Skeletal muscle satellite cell (primary cell): ENCODE measurements around the gene ASPHD1.
"Not testable (repeated sequence)": the region's sequence is repeated elsewhere in the genome, so short reads cannot be mapped to it uniquely, and the experiment has no call there.

Experiments used
- H3K27me3 ChIP-seq: 2 replicates; pipeline ENCODE4 v1.7.0; 2013; ENCODE audit warnings: low read length; ENCODE audit not compliant: control insufficient read depth, insufficient read depth
- H3K36me3 ChIP-seq: 2 replicates; pipeline ENCODE4 v1.7.0; 2013; ENCODE audit warnings: mild to moderate bottlenecking, control low read depth, low read length; ENCODE audit not compliant: insufficient read depth
- H3K4me1 ChIP-seq: 2 replicates; pipeline ENCODE4 v1.7.0; 2013; ENCODE audit warnings: low read length; ENCODE audit not compliant: control insufficient read depth, insufficient read depth
- H3K4me2 ChIP-seq: 2 replicates; pipeline ENCODE4 v1.7.0; 2013; ENCODE audit warnings: mild to moderate bottlenecking, low read length
- H3K4me3 ChIP-seq: 2 replicates; pipeline ENCODE4 v1.7.0; 2013; ENCODE audit warnings: low read length
- H3K9ac ChIP-seq: 2 replicates; pipeline ENCODE4 v1.7.0; 2013; ENCODE audit warnings: mild to moderate bottlenecking, low read depth, low read length, moderate library complexity
- H3K9me3 ChIP-seq: replicated peaks from 2 replicates; pipeline ENCODE4 v1.7.0; 2013; ENCODE audit warnings: mild to moderate bottlenecking, control low read depth, low read length

The ASPHD1 gene

GRCh38 chr16:29881050-29881449, 19.2 kb upstream of the ASPHD1 start:
- H3K27me3 ChIP-seq = peaks cover 26% of the 10 kb centered on the region

GRCh38 chr16:29883987-29884386, 16.3 kb upstream of the ASPHD1 start:
- H3K4me1 ChIP-seq = no peaks in the 10 kb centered on the region
- no peaks in the 10 kb centered on the region for H3K9me3 ChIP-seq
- H3K4me2 ChIP-seq = no peak overlapping the region
- peaks cover 15% of the 10 kb centered on the region for H3K27me3 ChIP-seq
- H3K36me3 ChIP-seq = no peaks in the 10 kb centered on the region
- no peak overlapping the region for H3K9ac ChIP-seq
- no peak overlapping the region for H3K4me3 ChIP-seq

More at GRCh38 chr16:29881050-29881449, 19.2 kb upstream of the ASPHD1 start:
- Histone ChIP-seq H3K4me1 (no peaks in the 10 kb centered on the region), H3K4me2 (no peak overlapping the region), H3K9me3 (no peaks in the 10 kb centered on the region), H3K36me3 (no peaks in the 10 kb centered on the region), H3K4me3 (no peak overlapping the region), H3K9ac (no peak overlapping the region)

DNA sequence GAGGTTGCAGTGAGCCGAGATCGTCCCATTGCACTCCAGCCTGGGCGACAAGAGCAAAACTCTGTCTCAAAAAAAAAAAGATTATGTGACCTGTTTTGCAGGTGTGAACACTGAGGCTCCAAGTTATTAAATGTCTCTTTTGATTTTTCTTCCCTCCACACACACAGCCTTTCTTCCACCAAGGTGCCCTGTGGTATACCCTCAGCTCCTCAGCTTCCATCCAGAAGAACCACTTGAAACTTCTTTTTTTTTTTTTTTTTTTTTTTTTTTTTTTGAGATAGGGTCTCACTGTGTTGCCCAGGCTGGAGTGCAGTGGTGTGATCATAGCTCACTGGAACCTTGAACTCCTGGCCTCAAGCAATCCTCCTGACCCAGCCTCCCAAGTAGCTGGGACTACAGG, 10.9 kb upstream of the ASPHD1 start:
- not testable (repeated sequence) for H3K9me3 ChIP-seq, H3K4me3 ChIP-seq, H3K4me1 ChIP-seq, H3K4me2 ChIP-seq, H3K36me3 ChIP-seq, H3K9ac ChIP-seq
- H3K27me3 ChIP-seq = peaks cover 12% of the 10 kb centered on the region

DNA sequence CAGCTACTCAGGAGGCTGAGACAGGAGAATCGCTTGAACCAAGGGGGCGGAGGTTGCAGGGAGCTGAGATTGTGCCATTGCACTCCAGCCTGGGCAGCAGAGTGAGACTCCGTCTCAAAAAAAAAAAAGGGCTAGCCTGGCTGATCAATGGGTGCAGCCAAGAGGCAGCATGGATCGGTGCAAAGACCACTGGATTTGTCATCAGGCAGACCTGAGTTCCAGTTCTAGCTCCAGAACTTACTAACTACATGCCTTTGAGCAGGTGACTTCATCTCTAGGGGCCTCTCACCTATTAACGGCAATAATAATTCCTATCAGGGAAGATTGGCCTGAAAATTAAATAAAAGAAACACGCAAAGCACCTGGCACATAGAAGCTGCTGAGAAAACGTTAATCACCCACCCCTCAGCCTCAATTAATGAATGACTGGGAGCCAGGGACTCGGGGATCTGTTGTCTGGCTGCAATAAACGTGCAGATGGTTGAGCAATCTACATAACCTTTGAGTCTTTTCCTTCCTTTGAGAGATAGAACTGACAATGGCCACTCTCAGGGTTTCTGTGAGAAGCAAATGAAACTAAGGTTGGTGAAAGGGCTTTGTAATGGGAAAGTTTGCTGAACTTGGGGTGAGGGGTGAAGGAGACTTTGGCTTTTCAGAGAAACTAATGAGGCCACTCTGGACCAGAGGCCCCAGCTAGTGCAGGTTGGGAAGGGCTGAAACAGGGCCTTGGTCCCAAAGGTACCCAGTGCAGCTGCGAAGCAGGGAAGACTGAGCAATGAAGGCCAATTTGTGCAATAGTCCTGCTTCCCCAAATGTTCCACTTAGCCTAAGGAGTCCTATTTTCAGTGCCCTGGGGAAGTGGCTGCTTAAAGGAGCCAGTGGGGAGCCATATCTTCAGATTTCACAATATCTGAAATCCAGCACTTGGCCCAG, 8.5 kb upstream of the ASPHD1 start:
- Histone ChIP-seq H3K4me1 (no peaks in the 10 kb centered on the region), H3K27me3 (peaks cover 21% of the 10 kb centered on the region), H3K9ac (no peak overlapping the region), H3K36me3 (no peaks in the 10 kb centered on the region), H3K9me3 (no peaks in the 10 kb centered on the region), H3K4me2 (no peak overlapping the region), H3K4me3 (no peak overlapping the region)

DNA sequence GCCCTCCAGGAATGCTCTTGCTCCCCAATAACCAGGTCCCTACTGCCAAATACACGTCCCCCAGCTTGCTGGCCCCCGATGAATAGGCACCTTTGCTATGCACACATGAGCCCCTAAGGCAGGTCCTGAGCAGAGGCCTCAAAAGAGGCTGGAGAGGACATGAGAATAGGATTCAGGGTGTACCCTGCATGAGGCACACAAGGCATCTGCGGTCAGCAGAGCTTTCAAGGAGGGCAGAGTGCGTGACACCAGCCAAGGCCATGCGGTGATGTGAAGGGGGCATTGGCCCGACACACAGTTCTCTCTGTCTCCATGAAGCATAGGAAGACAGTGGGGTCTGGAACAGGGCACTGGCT, 7.9 kb upstream of the ASPHD1 start:
- H3K36me3 ChIP-seq = no peaks in the 10 kb centered on the region
- no peaks in the 10 kb centered on the region for H3K4me1 ChIP-seq
- H3K4me3 ChIP-seq = no peak overlapping the region
- H3K27me3 ChIP-seq = peaks cover 21% of the 10 kb centered on the region
- H3K9ac ChIP-seq = no peak overlapping the region
- H3K4me2 ChIP-seq = no peak overlapping the region
- H3K9me3 ChIP-seq = no peaks in the 10 kb centered on the region

DNA sequence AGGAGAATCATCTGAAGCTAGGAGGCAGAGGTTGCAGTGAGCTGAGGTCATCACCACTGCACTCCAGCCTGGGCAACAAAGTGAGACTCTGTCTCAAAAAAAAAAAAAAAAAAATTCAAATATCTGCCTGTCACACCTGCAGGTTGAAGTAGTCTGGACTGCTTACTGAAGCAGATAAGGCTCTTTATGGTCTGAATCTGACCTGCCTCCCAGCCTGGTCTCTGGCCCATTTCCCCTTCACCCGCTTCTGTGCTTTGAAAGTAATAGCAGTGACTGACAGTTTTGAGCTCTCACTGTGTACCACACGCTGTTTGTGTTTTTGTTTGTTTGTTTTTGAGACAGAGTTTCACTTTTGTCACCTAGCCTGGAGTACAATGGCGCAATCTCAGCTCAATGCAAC, 6.7 kb upstream of the ASPHD1 start:
- Histone ChIP-seq H3K4me2 (no peak overlapping the region), H3K9me3 (no peaks in the 10 kb centered on the region), H3K4me1 (no peaks in the 10 kb centered on the region), H3K4me3 (no peak overlapping the region), H3K36me3 (no peaks in the 10 kb centered on the region), H3K9ac (no peak overlapping the region), H3K27me3 (peaks cover 22% of the 10 kb centered on the region)

DNA sequence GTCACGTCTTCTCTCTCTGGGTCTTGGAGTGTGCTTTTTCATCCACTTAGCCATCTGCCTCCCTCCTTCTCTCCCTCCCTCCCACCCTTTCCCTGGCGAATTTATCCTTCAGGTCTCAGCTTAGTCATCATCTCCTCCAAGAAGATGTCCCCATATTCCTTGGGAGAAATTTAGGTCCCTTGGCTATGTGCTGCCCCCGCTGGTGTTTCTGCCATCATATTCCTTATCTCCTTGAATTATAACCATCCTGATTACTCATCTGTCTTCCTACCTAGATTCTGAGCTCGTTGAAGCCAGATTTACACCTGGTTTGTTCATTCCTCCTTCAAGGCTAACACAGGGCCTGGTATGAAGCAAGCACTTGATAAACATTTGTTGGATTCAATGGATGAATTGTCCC, 5.9 kb upstream of the ASPHD1 start:
- Histone ChIP-seq H3K4me3 (no peak overlapping the region), H3K9me3 (no peaks in the 10 kb centered on the region), H3K4me1 (peaks cover under 1% of the 10 kb centered on the region), H3K36me3 (no peaks in the 10 kb centered on the region), H3K9ac (no peak overlapping the region), H3K27me3 (peaks cover 24% of the 10 kb centered on the region), H3K4me2 (no peak overlapping the region)

GRCh38 chr16:29896841-29897240, 3.4 kb upstream of the ASPHD1 start:
- H3K9me3 ChIP-seq = no peaks in the 10 kb centered on the region
- peaks cover 20% of the 10 kb centered on the region for H3K4me1 ChIP-seq
- H3K4me3 ChIP-seq = no peak overlapping the region
- peaks cover 24% of the 10 kb centered on the region for H3K27me3 ChIP-seq
- H3K9ac ChIP-seq = no peak overlapping the region
- no peak overlapping the region for H3K4me2 ChIP-seq
- H3K36me3 ChIP-seq = no peaks in the 10 kb centered on the region

- peaks cover 24% of the 10 kb centered on the region for H3K27me3 ChIP-seq
- no peaks in the 10 kb centered on the region for H3K36me3 ChIP-seq
- no peak overlapping the region for H3K9ac ChIP-seq
- no peak overlapping the region for H3K4me3 ChIP-seq
- H3K4me1 ChIP-seq = peaks cover 21% of the 10 kb centered on the region
- no peak overlapping the region for H3K4me2 ChIP-seq
- no peaks in the 10 kb centered on the region for H3K9me3 ChIP-seq
These were observed 3.0 kb upstream of the ASPHD1 start for GRCh38 chr16:29897333-29897732.

GRCh38 chr16:29898135-29898803, 2.0 kb upstream of the ASPHD1 start:
- H3K4me2 ChIP-seq = peak overlapping the region; percentile 95
- peaks cover 24% of the 10 kb centered on the region for H3K27me3 ChIP-seq
- H3K9ac ChIP-seq = no peak overlapping the region
- no peaks in the 10 kb centered on the region for H3K36me3 ChIP-seq
- no peak overlapping the region for H3K4me3 ChIP-seq
- H3K4me1 ChIP-seq = peaks cover 21% of the 10 kb centered on the region
- no peaks in the 10 kb centered on the region for H3K9me3 ChIP-seq

DNA sequence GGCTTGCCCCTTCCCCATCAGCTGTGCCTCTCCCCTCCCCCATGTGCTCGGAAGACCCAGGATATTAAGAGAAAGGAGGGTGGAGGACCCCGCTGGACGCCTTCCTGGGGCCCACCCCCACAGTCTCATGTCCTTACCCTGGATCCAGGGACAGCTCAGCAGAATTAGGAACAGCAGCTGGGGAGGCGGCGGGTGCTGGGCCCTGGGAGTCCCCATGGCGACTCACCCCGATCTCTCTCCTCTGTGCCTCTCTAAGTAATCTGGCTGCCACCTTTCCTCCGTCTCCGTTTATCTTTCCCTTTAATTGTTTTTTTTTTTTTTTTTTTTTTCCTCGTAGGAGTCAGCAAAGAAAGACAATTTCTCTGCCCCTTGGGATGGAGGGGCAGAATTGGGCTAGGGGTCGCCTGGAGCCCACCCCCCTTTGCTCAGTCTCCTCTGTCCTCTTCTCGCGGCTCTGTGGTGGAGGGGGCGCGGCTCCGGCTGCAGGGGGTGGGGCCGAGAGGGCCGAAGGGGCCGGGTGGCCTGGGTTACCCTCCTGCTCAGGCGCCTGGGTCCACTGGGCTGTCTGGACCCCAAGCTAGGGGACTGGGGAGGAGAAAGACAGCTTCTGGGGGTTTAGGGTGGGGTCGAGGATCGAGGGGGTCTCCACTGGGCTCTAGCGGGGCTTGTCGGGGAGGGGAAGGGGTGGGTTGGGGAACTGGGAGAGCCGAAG, 1.3 kb upstream of the ASPHD1 start:
- Histone ChIP-seq H3K36me3 (no peaks in the 10 kb centered on the region), H3K9ac (no peak overlapping the region), H3K4me2 (peak overlapping the region; percentile 95), H3K27me3 (peaks cover 24% of the 10 kb centered on the region), H3K4me1 (peaks cover 21% of the 10 kb centered on the region), H3K9me3 (no peaks in the 10 kb centered on the region), H3K4me3 (peak overlapping the region; percentile 40)
